ENCODE measurements around the gene IKBKG.
"Not testable (repeated sequence)": the region's sequence is repeated elsewhere in the genome, so short reads cannot be mapped to it uniquely, and the experiment has no call there.

Gene IKBKG

GRCh38 chrX:154605566-154605965 is 58.1 kb downstream of the IKBKG start:
- no peak for DNase-seq (ENCODE audit: low spot score)

GRCh38 chrX:154607370-154607769 is 60.0 kb downstream of the IKBKG start:
- no peak for DNase-seq (ENCODE audit: low spot score)

GRCh38 chrX:154607976-154608375 is 60.6 kb downstream of the IKBKG start:
- DNase-seq (ENCODE audit: low spot score): not testable (repeated sequence)

- not testable (repeated sequence) for DNase-seq (ENCODE audit: low spot score)
Observed at GRCh38 chrX:154608823-154609222, 61.4 kb downstream of the IKBKG start.

GRCh38 chrX:154611146-154611545 is 63.7 kb downstream of the IKBKG start:
- not testable (repeated sequence) for DNase-seq (ENCODE audit: low spot score)

- not testable (repeated sequence) for DNase-seq (ENCODE audit: low spot score)
Observed at GRCh38 chrX:154613586-154613985, 66.2 kb downstream of the IKBKG start.
